CD8-positive, alpha-beta memory T cell (primary cell): ENCODE measurements around the gene PTPRM. TPM values are rescaled to one million over a fixed set of nuclear protein-coding genes. Genes with fewer than 3 reads are reported as not detected.

Experiments used
- CTCF ChIA-PET: fragments of 350-600 bp; sonication (Branson Sonifier 250); formaldehyde crosslinking; loops from one replicate; lab custom pipeline; 2021; ENCODE audit warnings: antibody characterized with exemption; lab: Charles Lee
- POLR2A ChIA-PET: fragments of 350-600 bp; sonication (Branson Sonifier 250); formaldehyde crosslinking; loops from one replicate; lab custom pipeline; 2021; ENCODE audit warnings: antibody characterized with exemption; lab: Charles Lee
- DNase-seq, 5 donors: peaks; one replicate each; pipeline versions ENCODE4 v3.0.0 to v3.0.0-alpha.2; 2020 to 2022; ENCODE audit warnings: mixed read lengths in 1 of 5
- H3K27ac ChIP-seq: one replicate; pipeline ENCODE4 v1.7.0; 2013; ENCODE audit warnings: low read depth, mild to moderate bottlenecking, low read length, moderate library complexity
- H3K27me3 ChIP-seq: 2 replicates; pipeline ENCODE4 v1.7.0; 2013; ENCODE audit warnings: low read length, mild to moderate bottlenecking; ENCODE audit not compliant: insufficient read depth, poor library complexity, severe bottlenecking
- H3K36me3 ChIP-seq: 2 replicates; pipeline ENCODE4 v1.7.0; 2013; ENCODE audit warnings: mild to moderate bottlenecking, low read length, moderate library complexity; ENCODE audit not compliant: insufficient read depth
- H3K4me1 ChIP-seq: 2 replicates; pipeline ENCODE4 v1.7.0; 2013; ENCODE audit warnings: mild to moderate bottlenecking, low read length, moderate library complexity; ENCODE audit not compliant: insufficient read depth
- H3K4me3 ChIP-seq: 2 replicates; pipeline ENCODE4 v1.7.0; 2013; ENCODE audit warnings: mild to moderate bottlenecking, low read length
- H3K9me3 ChIP-seq: 2 replicates; pipeline ENCODE4 v1.7.0; 2013; ENCODE audit warnings: mild to moderate bottlenecking, low read length
- H3K27ac Mint-ChIP-seq, 8 donors: one replicate each; pipeline ENCODE4 v1.8.0; 2020 to 2021; ENCODE audit warnings: mixed read lengths in 8 of 8, mild to moderate bottlenecking in 6 of 8, inconsistent platforms in 3 of 8, moderate library complexity in 3 of 8
- H3K27me3 Mint-ChIP-seq, 2 donors: one replicate each; pipeline ENCODE4 v1.8.0; 2020 to 2021; ENCODE audit warnings: mixed read lengths in 2 of 2, mild to moderate bottlenecking in 1 of 2, moderate library complexity in 1 of 2
- H3K36me3 Mint-ChIP-seq, 3 donors: one replicate each; pipeline ENCODE4 v1.8.0; 2020 to 2021; ENCODE audit warnings: mixed read lengths in 3 of 3, inconsistent platforms in 1 of 3, mild to moderate bottlenecking in 1 of 3
- H3K4me1 Mint-ChIP-seq, 3 donors: one replicate each; pipeline ENCODE4 v1.8.0; 2020 to 2021; ENCODE audit warnings: mixed read lengths in 3 of 3, inconsistent platforms in 1 of 3, mild to moderate bottlenecking in 1 of 3
- H3K4me3 Mint-ChIP-seq, 7 donors: one replicate each; pipeline ENCODE4 v1.8.0; 2020 to 2021; ENCODE audit warnings: mixed read lengths in 7 of 7, mild to moderate bottlenecking in 6 of 7, moderate library complexity in 4 of 7, inconsistent platforms in 2 of 7
- H3K9me3 Mint-ChIP-seq, 5 donors: one replicate each; pipeline ENCODE4 v1.8.0; 2020 to 2022; ENCODE audit warnings: mixed read lengths in 5 of 5, mild to moderate bottlenecking in 3 of 5, moderate library complexity in 2 of 5, inconsistent platforms in 1 of 5
- polyA plus RNA-seq: library from polyadenylated mRNA; unstranded; fragments of 300-500 nt; fragmentation: Illumina TruSeq; gene quantifications from one replicate; pipeline ENCODE4 v1.2.3, GENCODE V29; 2021
- total RNA-seq, 2 experiments: library from RNA; stranded (reverse); gene quantifications; one replicate each; pipeline ENCODE4 v1.2.3, GENCODE V29; 2021

The PTPRM gene
- total and polyA plus RNA-seq, 3 experiments from 2014 or later = 3.9 to 7.4 (median 5.3) TPM

- Histone ChIP-seq H3K9me3 (no peaks in the 10 kb centered on the region), H3K4me1 (no peaks in the 10 kb centered on the region), H3K27me3 (no peaks in the 10 kb centered on the region), H3K4me3 (no peak overlapping the region), H3K27ac (no peak overlapping the region), H3K36me3 (no peaks in the 10 kb centered on the region)
- no peak overlapping the region for H3K27ac Mint-ChIP-seq
- H3K36me3 Mint-ChIP-seq = no peaks in the 10 kb centered on the region
- ChIA-PET POLR2A (no interaction called here), CTCF (no interaction called here)
- H3K9me3 Mint-ChIP-seq = peaks cover 7 to 14% (median 11%) of the 10 kb centered on the region in 5 donors
- H3K4me1 Mint-ChIP-seq = no peaks in the 10 kb centered on the region
- H3K4me3 Mint-ChIP-seq = no peak overlapping the region
- no peak for DNase-seq
- no peaks in the 10 kb centered on the region for H3K27me3 Mint-ChIP-seq
Observed at GRCh38 chr18:7743256-7743655, 176.1 kb downstream of the PTPRM start.

- ChIA-PET POLR2A (no interaction called here), CTCF (no interaction called here)
- no peaks in the 10 kb centered on the region for H3K36me3 ChIP-seq
- Mint-ChIP-seq H3K9me3 (peaks cover 7 to 14% (median 12%) of the 10 kb centered on the region in 5 donors), H3K4me1 (no peaks in the 10 kb centered on the region), H3K4me3 (no peak overlapping the region), H3K36me3 (no peaks in the 10 kb centered on the region), H3K27ac (no peak overlapping the region), H3K27me3 (no peaks in the 10 kb centered on the region)
- no peaks in the 10 kb centered on the region for H3K9me3 ChIP-seq
- DNase-seq = no peak
- H3K27ac ChIP-seq = no peak overlapping the region
- no peaks in the 10 kb centered on the region for H3K4me1 ChIP-seq
- H3K27me3 ChIP-seq = no peaks in the 10 kb centered on the region
- H3K4me3 ChIP-seq = no peak overlapping the region
Observed at GRCh38 chr18:7746106-7746505, 179.0 kb downstream of the PTPRM start.

- H3K27ac Mint-ChIP-seq = no peak overlapping the region
- Histone ChIP-seq H3K4me1 (no peaks in the 10 kb centered on the region), H3K27me3 (no peaks in the 10 kb centered on the region), H3K27ac (no peak overlapping the region), H3K9me3 (no peaks in the 10 kb centered on the region), H3K36me3 (no peaks in the 10 kb centered on the region), H3K4me3 (no peak overlapping the region)
- no peak for DNase-seq
- H3K27me3 Mint-ChIP-seq = no peaks in the 10 kb centered on the region
- peaks cover 7 to 14% (median 13%) of the 10 kb centered on the region in 5 donors for H3K9me3 Mint-ChIP-seq
- H3K4me1 Mint-ChIP-seq = no peaks in the 10 kb centered on the region
- CTCF ChIA-PET = no interaction called here
- POLR2A ChIA-PET = no interaction called here
- H3K36me3 Mint-ChIP-seq = no peaks in the 10 kb centered on the region
- peak overlapping the region in 1 of 7 donors; percentile 12 for H3K4me3 Mint-ChIP-seq
Observed at GRCh38 chr18:7748251-7749007, 181.3 kb downstream of the PTPRM start.

- peak overlapping the region in 2 of 8 donors; percentile 24 to 33 for H3K27ac Mint-ChIP-seq
Observed at GRCh38 chr18:7749008-7749405, 181.9 kb downstream of the PTPRM start.

GRCh38 chr18:7749510-7749981 lies 182.4 kb downstream of the PTPRM start:
- no peaks in the 10 kb centered on the region for H3K4me1 ChIP-seq
- no peaks in the 10 kb centered on the region for H3K27me3 Mint-ChIP-seq
- no peak overlapping the region for H3K27ac ChIP-seq
- H3K27ac Mint-ChIP-seq = no peak overlapping the region
- H3K36me3 Mint-ChIP-seq = no peaks in the 10 kb centered on the region
- no peaks in the 10 kb centered on the region for H3K4me1 Mint-ChIP-seq
- peaks cover 7 to 14% (median 12%) of the 10 kb centered on the region in 5 donors for H3K9me3 Mint-ChIP-seq
- CTCF ChIA-PET = no interaction called here
- no peaks in the 10 kb centered on the region for H3K9me3 ChIP-seq
- H3K4me3 Mint-ChIP-seq = no peak overlapping the region
- no peaks in the 10 kb centered on the region for H3K27me3 ChIP-seq
- no peaks in the 10 kb centered on the region for H3K36me3 ChIP-seq
- H3K4me3 ChIP-seq = no peak overlapping the region
- POLR2A ChIA-PET = no interaction called here
- DNase-seq = no peak

More at GRCh38 chr18:7749008-7749405, 181.9 kb downstream of the PTPRM start:
- no peaks in the 10 kb centered on the region for H3K27me3 Mint-ChIP-seq
- no peaks in the 10 kb centered on the region for H3K4me1 Mint-ChIP-seq
- H3K9me3 Mint-ChIP-seq = peaks cover 7 to 14% (median 13%) of the 10 kb centered on the region in 5 donors
- H3K4me3 ChIP-seq = no peak overlapping the region
- H3K4me3 Mint-ChIP-seq = no peak overlapping the region
- no peak for DNase-seq
- CTCF ChIA-PET = no interaction called here
- no peaks in the 10 kb centered on the region for H3K36me3 Mint-ChIP-seq
- no peaks in the 10 kb centered on the region for H3K27me3 ChIP-seq
- no peaks in the 10 kb centered on the region for H3K36me3 ChIP-seq
- H3K27ac ChIP-seq = no peak overlapping the region
- no peaks in the 10 kb centered on the region for H3K4me1 ChIP-seq
- POLR2A ChIA-PET = no interaction called here
- no peaks in the 10 kb centered on the region for H3K9me3 ChIP-seq

GRCh38 chr18:7750095-7750663 lies 183.1 kb downstream of the PTPRM start:
- peak overlapping the region in 1 of 8 donors; percentile 38 for H3K27ac Mint-ChIP-seq

GRCh38 chr18:7750966-7751365 lies 183.8 kb downstream of the PTPRM start:
- Histone ChIP-seq H3K4me1 (no peaks in the 10 kb centered on the region), H3K36me3 (no peaks in the 10 kb centered on the region), H3K9me3 (no peaks in the 10 kb centered on the region), H3K27me3 (no peaks in the 10 kb centered on the region), H3K27ac (no peak overlapping the region), H3K4me3 (no peak overlapping the region)
- Mint-ChIP-seq H3K9me3 (peaks cover 4 to 8% (median 6%) of the 10 kb centered on the region in 5 donors), H3K27ac (no peak overlapping the region), H3K27me3 (no peaks in the 10 kb centered on the region), H3K4me1 (no peaks in the 10 kb centered on the region), H3K36me3 (no peaks in the 10 kb centered on the region), H3K4me3 (no peak overlapping the region)
- CTCF ChIA-PET = no interaction called here
- DNase-seq = no peak
- POLR2A ChIA-PET = no interaction called here

More at GRCh38 chr18:7750095-7750663, 183.1 kb downstream of the PTPRM start:
- H3K4me3 Mint-ChIP-seq = no peak overlapping the region
- no peaks in the 10 kb centered on the region for H3K27me3 ChIP-seq
- ChIA-PET CTCF (no interaction called here), POLR2A (no interaction called here)
- no peaks in the 10 kb centered on the region for H3K36me3 ChIP-seq
- H3K4me1 Mint-ChIP-seq = no peaks in the 10 kb centered on the region
- no peaks in the 10 kb centered on the region for H3K36me3 Mint-ChIP-seq
- H3K4me1 ChIP-seq = no peaks in the 10 kb centered on the region
- no peak overlapping the region for H3K27ac ChIP-seq
- no peak overlapping the region for H3K4me3 ChIP-seq
- peaks cover 7 to 12% (median 11%) of the 10 kb centered on the region in 5 donors for H3K9me3 Mint-ChIP-seq
- DNase-seq = no peak
- no peaks in the 10 kb centered on the region for H3K9me3 ChIP-seq
- H3K27me3 Mint-ChIP-seq = no peaks in the 10 kb centered on the region

- H3K27ac Mint-ChIP-seq = no peak overlapping the region
- no peaks in the 10 kb centered on the region for H3K36me3 ChIP-seq
- POLR2A ChIA-PET = no interaction called here
- CTCF ChIA-PET = interaction anchor here (1.2 kb wide), 1 partner anchor 17 kb away, joined by 3 read pairs; no protein-coding TSS in a partner anchor
- no peaks in the 10 kb centered on the region for H3K27me3 ChIP-seq
- H3K36me3 Mint-ChIP-seq = no peaks in the 10 kb centered on the region
- no peaks in the 10 kb centered on the region for H3K27me3 Mint-ChIP-seq
- H3K27ac ChIP-seq = no peak overlapping the region
- H3K4me3 Mint-ChIP-seq = no peak overlapping the region
- no peak for DNase-seq
- no peaks in the 10 kb centered on the region for H3K9me3 ChIP-seq
- H3K4me3 ChIP-seq = no peak overlapping the region
- no peaks in the 10 kb centered on the region for H3K4me1 Mint-ChIP-seq
- H3K9me3 Mint-ChIP-seq = peaks cover 0 to 5% (median 0%) of the 10 kb centered on the region in 5 donors
- H3K4me1 ChIP-seq = no peaks in the 10 kb centered on the region
Observed at GRCh38 chr18:7754258-7754657, 187.1 kb downstream of the PTPRM start.
